HCT116 (cell line): ENCODE measurements around the gene NOL9. TPM values are rescaled to one million over a fixed set of nuclear protein-coding genes. Genes with fewer than 3 reads are reported as not detected.

Source experiments
- ATAC-seq: fragments of 200-7000 bp; cut with Tn5 transposase; 2 replicates; pipeline ENCODE4 v1.9.1; 2020; ENCODE audit warnings: mild to moderate bottlenecking, moderate library complexity
- BruUV-seq: library from RNA; stranded (reverse); fragments of 400-500 nt; replicated peaks from 2 replicates; lab custom pipeline; 2021; lab: Mats Ljungman, UMichigan
- CTCF ChIA-PET: fragments of 300-600 bp; sonication (Branson Sonifier 250); formaldehyde crosslinking; loops from one replicate; lab custom pipeline; 2021; ENCODE audit warnings: antibody characterized with exemption; lab: Charles Lee
- POLR2A ChIA-PET: fragments of 300-600, 350-600 bp; sonication (Branson Sonifier 250); formaldehyde crosslinking; loops from one replicate; lab custom pipeline; 2021; ENCODE audit warnings: antibody characterized with exemption; lab: Charles Lee
- RAD21 ChIA-PET, 2 experiments: fragments of 300-600 bp; sonication (Branson Sonifier 250); formaldehyde crosslinking; loops; one replicate each; lab custom pipeline; 2023; ENCODE audit warnings: low total read pairs in 2 of 2; ENCODE audit not compliant: uncharacterized antibody in 2 of 2, unreplicated experiment in 2 of 2, low non-redundant PET in 1 of 2; lab: Charles Lee
- DNase-seq: peaks from one replicate; pipeline ENCODE4 v3.0.0-alpha.2; 2010; ENCODE audit warnings: low read depth, low spot score
- H2AFZ ChIP-seq: fragments of 200-600 bp; shearing (Covaris generic), sonication (generic); 2 replicates; pipeline ENCODE4 v1.6.1; 2017; ENCODE audit warnings: low read depth, mixed run types, mixed read lengths, antibody characterized with exemption, low read length; ENCODE audit not compliant: poor library complexity, severe bottlenecking
- H3K27ac ChIP-seq: 2 replicates; pipeline ENCODE4 v1.5.1; 2012; ENCODE audit warnings: low read depth, low read length
- H3K27me3 ChIP-seq: fragments of 200-600 bp; sonication (generic); 2 replicates; pipeline ENCODE4 v1.6.1; 2016; ENCODE audit warnings: mixed run types, low read length, mixed read lengths; ENCODE audit not compliant: insufficient read depth
- H3K36me3 ChIP-seq, 2 experiments: fragments of 200-500 bp in 1 of 2; fragments of 200-600 bp in 1 of 2; sonication (Bioruptor generic) in 1 of 2; sonication (generic) in 1 of 2; 2 replicates each; pipeline versions ENCODE4 v1.5.1 to v1.6.1; 2014 to 2016; ENCODE audit warnings: low read length in 2 of 2, inconsistent platforms in 1 of 2, mixed read lengths in 1 of 2, mixed run types in 1 of 2; ENCODE audit not compliant: insufficient read depth in 2 of 2, control insufficient read depth in 1 of 2
- H3K4me1 ChIP-seq, 2 experiments: fragments of 200-600 bp in 1 of 2; sonication (generic) in 1 of 2; 2 replicates each; pipeline versions ENCODE4 v1.5.1 to v1.6.1; 2012 to 2017; ENCODE audit warnings: low read length in 2 of 2, inconsistent platforms in 1 of 2, mild to moderate bottlenecking in 1 of 2, mixed read lengths in 1 of 2, mixed run types in 1 of 2, moderate library complexity in 1 of 2; ENCODE audit not compliant: insufficient read depth in 2 of 2, control insufficient read depth in 1 of 2
- H3K4me2 ChIP-seq: fragments of 200-600 bp; sonication (generic); 2 replicates; pipeline ENCODE4 v1.6.1; 2017; ENCODE audit warnings: mixed run types, low read length, mixed read lengths
- H3K4me3 ChIP-seq, 2 experiments: fragments of 200-600 bp in 1 of 2; sonication (generic) in 1 of 2; replicated peaks in 1 of 2; 2 replicates each; pipeline ENCODE4 v1.5.1; 2011 to 2016; ENCODE audit warnings: low read length in 2 of 2, control low read depth in 1 of 2, low read depth in 1 of 2, mild to moderate bottlenecking in 1 of 2, mixed read lengths in 1 of 2, mixed run types in 1 of 2
- H3K79me2 ChIP-seq: fragments of 200-600 bp; sonication (generic); 2 replicates; pipeline ENCODE4 v1.6.1; 2017; ENCODE audit warnings: mild to moderate bottlenecking, mixed run types, low read length, moderate library complexity, mixed read lengths; ENCODE audit not compliant: insufficient read depth
- H3K9ac ChIP-seq: fragments of 200-600 bp; sonication (generic); 2 replicates; pipeline ENCODE4 v1.6.1; 2016; ENCODE audit warnings: low read length, mixed read lengths
- H3K9me2 ChIP-seq: fragments of 200-600 bp; sonication (generic), shearing (Covaris generic); 2 replicates; pipeline ENCODE4 v1.6.1; 2017; ENCODE audit warnings: mixed run types, mild to moderate bottlenecking, moderate library complexity; ENCODE audit not compliant: insufficient read depth
- H3K9me3 ChIP-seq, 2 experiments: fragments of 200-500 bp in 1 of 2; fragments of 200-600 bp in 1 of 2; sonication (Bioruptor generic) in 1 of 2; sonication (generic) in 1 of 2; 2 replicates each; pipeline ENCODE4 v1.6.1; 2014 to 2017; ENCODE audit warnings: low read length in 2 of 2, mixed read lengths in 2 of 2, inconsistent platforms in 1 of 2, low read depth in 1 of 2, mild to moderate bottlenecking in 1 of 2, mixed run types in 1 of 2, moderate library complexity in 1 of 2; ENCODE audit not compliant: control insufficient read depth in 1 of 2, insufficient read depth in 1 of 2
- H4K20me1 ChIP-seq: fragments of 200-600 bp; sonication (generic), shearing (Covaris generic); 2 replicates; pipeline ENCODE4 v1.6.1; 2017; ENCODE audit warnings: mixed run types, mild to moderate bottlenecking, moderate library complexity; ENCODE audit not compliant: insufficient read depth
- ATF3 ChIP-seq: IDR thresholded peaks from 2 replicates; pipeline ENCODE4 v1.6.1; 2012
- CBX3 ChIP-seq: IDR thresholded peaks from 2 replicates; pipeline ENCODE4 v1.6.1; 2012; ENCODE audit warnings: low read depth
- EGR1 ChIP-seq: IDR thresholded peaks from 2 replicates; pipeline ENCODE4 v1.6.1; 2012; ENCODE audit warnings: low read depth
- ELF1 ChIP-seq: IDR thresholded peaks from 2 replicates; pipeline ENCODE4 v1.6.1; 2012; ENCODE audit warnings: low read depth, borderline replicate concordance
- JUND ChIP-seq: IDR thresholded peaks from 2 replicates; pipeline ENCODE4 v1.6.1; 2012
- RAD21 ChIP-seq: IDR thresholded peaks from 2 replicates; pipeline ENCODE4 v1.6.1; 2012; ENCODE audit warnings: low read depth, mild to moderate bottlenecking
- REST ChIP-seq: IDR thresholded peaks from 2 replicates; pipeline ENCODE4 v1.6.1; 2012; ENCODE audit warnings: low read depth
- SP1 ChIP-seq: IDR thresholded peaks from 2 replicates; pipeline ENCODE4 v1.6.1; 2012; ENCODE audit warnings: low read depth
- SRF ChIP-seq: IDR thresholded peaks from 2 replicates; pipeline ENCODE4 v1.6.1; 2012; ENCODE audit warnings: low read depth
- YY1 ChIP-seq: IDR thresholded peaks from 2 replicates; pipeline ENCODE4 v1.6.1; 2011; ENCODE audit warnings: low read length, low read depth, moderate library complexity, mild to moderate bottlenecking; ENCODE audit not compliant: insufficient replicate concordance; ENCODE audit errors: extremely low read depth
- intact Hi-C: fragments of 100-400 bp; cut with micrococcal nuclease; formaldehyde crosslinking; loops from 2 replicates; pipeline ENCODE4 v1.10.0; 2022
- total RNA-seq: library from RNA; stranded (reverse); gene quantifications from one replicate; pipeline ENCODE4 v1.2.1, GENCODE V29; 2021; ENCODE audit not compliant: unreplicated experiment

The NOL9 gene
- total RNA-seq, 1 experiment from 2014 or later, result 46.4 TPM

GRCh38 chr1:6509919-6510291 lies 44.4 kb downstream of the NOL9 start:
- Histone ChIP-seq H3K4me3 (no peak overlapping the region), H3K9me3 (no peaks in the 10 kb centered on the region), H3K27ac (no peak overlapping the region), H3K9ac (no peak overlapping the region), H2AFZ (no peak overlapping the region), H3K4me1 (no peaks in the 10 kb centered on the region), H3K27me3 (no peaks in the 10 kb centered on the region), H4K20me1 (no peaks in the 10 kb centered on the region), H3K36me3 (no peaks in the 10 kb centered on the region), H3K79me2 (no peaks in the 10 kb centered on the region), H3K4me2 (no peak overlapping the region), H3K9me2 (no peaks in the 10 kb centered on the region)
- intact Hi-C loops, result no loop called here
- no peak for ATAC-seq
- no peak for DNase-seq
- ChIA-PET RAD21 (no interaction called here), POLR2A (no interaction called here), CTCF (no interaction called here)
- TF ChIP-seq CBX3, result no peak
- TF ChIP-seq ELF1, result no peak
- TF ChIP-seq SP1, result no peak
- TF ChIP-seq ATF3, result no peak
- no peak for TF ChIP-seq YY1
- no peak for TF ChIP-seq JUND
- TF ChIP-seq EGR1, result no peak
- no peak for TF ChIP-seq RAD21
- TF ChIP-seq SRF, result no peak
- BruUV-seq, result no TSS peak

- H3K9me3 ChIP-seq, result no peaks in the 10 kb centered on the region
- no peaks in the 10 kb centered on the region for H3K79me2 ChIP-seq
- H3K9me2 ChIP-seq, result no peaks in the 10 kb centered on the region
- POLR2A ChIA-PET, result no interaction called here
- no peaks in the 10 kb centered on the region for H3K36me3 ChIP-seq
- H3K4me1 ChIP-seq, result no peaks in the 10 kb centered on the region
- ATAC-seq (no peak), DNase-seq (no peak)
- BruUV-seq, result no TSS peak
- no peaks in the 10 kb centered on the region for H3K27me3 ChIP-seq
- intact Hi-C loops, result no loop called here
- no peaks in the 10 kb centered on the region for H4K20me1 ChIP-seq
- H3K9ac ChIP-seq, result no peak overlapping the region
- TF ChIP-seq EGR1 (no peak), REST (no peak), RAD21 (no peak)
- H3K4me2 ChIP-seq, result no peak overlapping the region
- no peak overlapping the region for H3K4me3 ChIP-seq
- no peak overlapping the region for H3K27ac ChIP-seq
- CTCF ChIA-PET, result no interaction called here
- H2AFZ ChIP-seq, result no peak overlapping the region
- RAD21 ChIA-PET, result no interaction called here
Observed at GRCh38 chr1:6509220-6509918, 44.9 kb downstream of the NOL9 start.
